ENCODE results near the gene PTPRR.

DNA sequence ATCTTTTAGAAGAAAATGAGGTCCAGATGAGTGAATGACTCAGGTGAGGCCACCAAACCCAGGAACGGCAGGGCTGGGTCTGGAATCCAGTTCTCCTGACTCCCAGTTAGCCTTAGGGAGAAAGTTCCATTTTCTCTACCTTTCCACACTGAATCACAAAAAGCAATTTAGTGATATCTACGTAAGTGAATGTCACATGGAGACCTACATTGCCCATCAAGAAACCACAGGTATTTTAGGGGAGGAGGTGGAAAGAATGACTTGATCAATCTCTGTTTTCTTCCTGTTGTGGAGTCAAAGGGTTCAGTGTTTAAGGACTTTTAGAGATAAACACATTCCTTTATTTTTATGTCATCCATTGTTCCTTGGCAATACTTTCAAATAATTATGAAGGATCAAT, 176.4 kb downstream of the PTPRR start:
- TF ChIP-seq CTCF (IDR thresholded peaks at IDR 0.05) (no peak), POLR2A (IDR thresholded peaks at IDR 0.05) (no peak)

All from body of pancreas (tissue), 4 donors.